A549 (cell line): Measurements from ENCODE around the gene EIF4G3. TPM values are rescaled to one million over a fixed set of nuclear protein-coding genes. Genes with fewer than 3 reads are reported as not detected.

Source experiments
- ATAC-seq, 2 experiments: fragments of 200-7000 bp in 1 of 2; fragments of >200 bp in 1 of 2; cut with Nextera tagmentation in 1 of 2; cut with Tn5 transposase in 1 of 2; 3 replicates each; pipeline versions ENCODE4 v1.8.0 to v1.9.1; 2018 to 2020; ENCODE audit warnings: mild to moderate bottlenecking in 1 of 2, moderate library complexity in 1 of 2
- CTCF ChIA-PET: fragments of 300-600 bp; sonication (Branson Sonifier 250); formaldehyde crosslinking; extraction: SDS; loops from one replicate; lab custom pipeline; 2021; ENCODE audit warnings: antibody characterized with exemption, inconsistent platforms; lab: Yijun Ruan, JAX
- POLR2A ChIA-PET: fragments of 350-600 bp; formaldehyde crosslinking; extraction: SDS; loops from one replicate; lab custom pipeline; 2021; ENCODE audit warnings: antibody characterized with exemption, inconsistent platforms; lab: Yijun Ruan, JAX
- DNase-seq, 2 experiments: peaks; one replicate each; pipeline versions ENCODE4 v3.0.0 to v3.0.0-alpha.2; 2011 to 2016; ENCODE audit warnings: low read depth in 1 of 2, low spot score in 1 of 2
- FAIRE-seq: peaks from 2 replicates; lab custom pipeline; 2011; peaks lifted over from hg19 to GRCh38; lab: Jason Lieb, UNC
- H3K27ac ChIP-seq, 2 experiments: fragments of >200 bp; sonication (Bioruptor Twin); formaldehyde crosslinking; 3 replicates each; pipeline ENCODE4 v1.5.1; 2016 to 2017
- H3K4me1 ChIP-seq: fragments of >200 bp; sonication (Bioruptor Twin); formaldehyde crosslinking; 3 replicates; pipeline ENCODE4 v1.6.1; 2016
- H3K4me2 ChIP-seq: fragments of >200 bp; sonication (Bioruptor Twin); formaldehyde crosslinking; 3 replicates; pipeline ENCODE4 v1.6.1; 2016
- H3K4me3 ChIP-seq: fragments of >200 bp; sonication (Bioruptor Twin); formaldehyde crosslinking; 3 replicates; pipeline ENCODE4 v1.5.1; 2016
- H3K9me3 ChIP-seq: fragments of >200 bp; sonication (Bioruptor Twin); formaldehyde crosslinking; 3 replicates; pipeline ENCODE4 v1.6.1; 2016
- BHLHE40 ChIP-seq: IDR thresholded peaks from 2 replicates; pipeline ENCODE4 v1.6.1; 2012; ENCODE audit warnings: low read depth, low read length, inconsistent platforms
- CBX8 ChIP-seq: fragments of 200-600 bp; sonication (generic); IDR thresholded peaks from 2 replicates; pipeline ENCODE4 v1.6.1; 2016
- CHD4 ChIP-seq: fragments of 200-600 bp; sonication (generic); IDR thresholded peaks from 2 replicates; pipeline ENCODE4 v1.6.1; 2016; ENCODE audit warnings: antibody characterized with exemption, mild to moderate bottlenecking, borderline replicate concordance
- EP300 ChIP-seq, 2 experiments: fragments of >200 bp; sonication (Bioruptor Twin); formaldehyde crosslinking; IDR thresholded peaks; 2 replicates in 1 of 2; 3 replicates in 1 of 2; pipeline ENCODE4 v1.6.1; 2016 to 2017
- FOXS1 ChIP-seq: fragments of 250-450 bp; sonication (Bioruptor Pico); IDR thresholded peaks from 2 replicates; pipeline ENCODE4 v1.5.0; 2020; ENCODE audit warnings: mild to moderate bottlenecking, moderate library complexity
- HOXA7 ChIP-seq: fragments of 250-450 bp; sonication (Bioruptor Pico); IDR thresholded peaks from 2 replicates; pipeline ENCODE4 v1.5.0; 2020; ENCODE audit warnings: mild to moderate bottlenecking, moderate library complexity
- HOXB13 ChIP-seq: fragments of 250-450 bp; sonication (Bioruptor Pico); IDR thresholded peaks from 2 replicates; pipeline ENCODE4 v1.5.0; 2020; ENCODE audit warnings: low read depth, mild to moderate bottlenecking, moderate library complexity
- JUN ChIP-seq, 2 experiments: fragments of >200 bp; sonication (Bioruptor Twin); formaldehyde crosslinking; IDR thresholded peaks; 2 replicates in 1 of 2; 3 replicates in 1 of 2; pipeline ENCODE4 v1.6.1; 2016 to 2017
- KDM1A ChIP-seq: fragments of 200-600 bp; sonication (generic); IDR thresholded peaks from 2 replicates; pipeline ENCODE4 v1.6.1; 2016; ENCODE audit warnings: low read depth, mild to moderate bottlenecking
- MAZ ChIP-seq: fragments of 150-350 bp; IDR thresholded peaks from 2 replicates; pipeline ENCODE4 v1.6.1; 2014; ENCODE audit warnings: antibody characterized with exemption, low read depth, low read length, borderline replicate concordance
- MYC ChIP-seq: IDR thresholded peaks from 2 replicates; pipeline ENCODE4 v1.6.1; 2012; ENCODE audit warnings: mild to moderate bottlenecking, inconsistent platforms, low read length, improper control_type of control experiment, borderline replicate concordance
- POLR2AphosphoS2 ChIP-seq: conservative IDR thresholded peaks from 2 replicates; pipeline ENCODE4 v1.6.1; 2012; ENCODE audit warnings: low read length, improper control_type of control experiment, inconsistent platforms
- RARB ChIP-seq: fragments of 250-450 bp; sonication (Bioruptor Pico); IDR thresholded peaks from 2 replicates; pipeline ENCODE4 v1.8.0; 2021; ENCODE audit warnings: mild to moderate bottlenecking, moderate library complexity
- REST ChIP-seq: fragments of 200-600 bp; sonication (generic); IDR thresholded peaks from 2 replicates; pipeline ENCODE4 v1.6.1; 2016; ENCODE audit warnings: antibody characterized with exemption, mild to moderate bottlenecking, moderate library complexity
- RNF2 ChIP-seq: fragments of 200-600 bp; sonication (generic); IDR thresholded peaks from 2 replicates; pipeline ENCODE4 v1.6.1; 2016; ENCODE audit warnings: low read depth, mild to moderate bottlenecking, antibody characterized with exemption, moderate library complexity, borderline replicate concordance
- SMC3 ChIP-seq: fragments of >200 bp; sonication (Bioruptor Twin); formaldehyde crosslinking; IDR thresholded peaks from 3 replicates; pipeline ENCODE4 v1.6.1; 2018; ENCODE audit warnings: inconsistent platforms
- SREBF2 ChIP-seq: fragments of 450-650 bp; IDR thresholded peaks from 2 replicates; pipeline ENCODE4 v1.6.1; 2014; ENCODE audit warnings: mild to moderate bottlenecking, moderate library complexity
- ZC3H11A ChIP-seq: fragments of 450-650 bp; IDR thresholded peaks from 2 replicates; pipeline ENCODE4 v1.6.1; 2014; ENCODE audit warnings: antibody characterized with exemption, mild to moderate bottlenecking
- WGBS: methylation state at CpG from one replicate; pipeline ENCODE4 v1.1.6; 2017; ENCODE audit errors: missing lambda C conversion rate; 5-methylcytosine and 5-hydroxymethylcytosine counted together
- polyA plus RNA-seq, 4 experiments: library from polyadenylated mRNA; depleted of rRNA in 3 of 4; stranded (reverse); fragments of >200 nt; fragmentation: RNase III in 1 of 4; extraction: RNeasy Plus Mini Kit Qiagen cat#74134 plus additional on column Dnase treatment in 1 of 4; gene quantifications; 2 replicates in 3 of 4; 3 replicates in 1 of 4; pipeline ENCODE4 v1.2.3, GENCODE V29; 2011 to 2017
- TF ChIP-seq, protein P1 (sequence below): fragments of >200 bp; sonication (Bioruptor Twin); formaldehyde crosslinking; IDR thresholded peaks from 3 replicates; pipeline ENCODE4 v1.6.1; 2016
- TF ChIP-seq, protein P2 (sequence below): fragments of 150-350 bp; IDR thresholded peaks from 2 replicates; pipeline ENCODE4 v1.6.1; 2014; ENCODE audit warnings: low read depth, mild to moderate bottlenecking, low read length

EIF4G3 gene
- polyA plus RNA-seq, 2 of the 4 experiments (the other 2 are of a cell fraction): 25.0 to 51.3 TPM

DNA sequence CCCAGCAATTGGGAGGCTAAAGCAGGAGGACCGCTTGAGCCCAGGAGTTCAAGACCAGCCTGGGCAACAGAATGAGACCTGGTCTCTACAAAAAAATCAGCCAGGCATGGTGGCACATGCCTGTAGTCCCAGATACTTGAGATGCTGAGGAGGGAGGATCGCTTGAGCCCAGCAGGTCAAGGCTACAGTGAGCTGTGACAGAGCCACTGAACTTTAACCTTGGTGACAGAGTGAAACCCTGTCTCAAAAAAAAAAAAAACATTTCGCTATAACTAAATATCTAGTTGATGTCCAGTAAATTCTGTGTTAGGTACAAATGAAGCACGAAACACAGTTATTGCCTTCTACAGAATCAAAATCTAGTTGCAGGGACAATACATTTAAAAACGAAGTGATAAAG, 293.9 kb downstream of the EIF4G3 start:
- POLR2A ChIA-PET: no interaction called here
- Histone ChIP-seq H3K4me3 (no peak overlapping the region), H3K9me3 (no peaks in the 10 kb centered on the region), H3K4me2 (no peak overlapping the region), H3K4me1 (peaks cover 47% of the 10 kb centered on the region), H3K27ac (peak overlapping the region; percentile 60 to 83)
- DNase-seq (no peak), ATAC-seq (no peak), FAIRE-seq (no peak)
- no peak for TF ChIP-seq EP300 (IDR thresholded peaks at IDR 0.05)
- TF ChIP-seq BHLHE40: no peak
- TF ChIP-seq, protein P1, sequence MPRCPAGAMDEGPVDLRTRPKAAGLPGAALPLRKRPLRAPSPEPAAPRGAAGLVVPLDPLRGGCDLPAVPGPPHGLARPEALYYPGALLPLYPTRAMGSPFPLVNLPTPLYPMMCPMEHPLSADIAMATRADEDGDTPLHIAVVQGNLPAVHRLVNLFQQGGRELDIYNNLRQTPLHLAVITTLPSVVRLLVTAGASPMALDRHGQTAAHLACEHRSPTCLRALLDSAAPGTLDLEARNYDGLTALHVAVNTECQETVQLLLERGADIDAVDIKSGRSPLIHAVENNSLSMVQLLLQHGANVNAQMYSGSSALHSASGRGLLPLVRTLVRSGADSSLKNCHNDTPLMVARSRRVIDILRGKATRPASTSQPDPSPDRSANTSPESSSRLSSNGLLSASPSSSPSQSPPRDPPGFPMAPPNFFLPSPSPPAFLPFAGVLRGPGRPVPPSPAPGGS: no peak
- no peak for TF ChIP-seq JUN (IDR thresholded peaks at IDR 0.05)
- WGBS: 89% methylated on average over 5 of the region's 5 CpGs
- CTCF ChIA-PET: no interaction called here

- 93% methylated on average over 7 of the region's 7 CpGs for WGBS
- DNase-seq: no peak
- POLR2A ChIA-PET: no interaction called here
- no peaks in the 10 kb centered on the region for H3K9me3 ChIP-seq
- H3K27ac ChIP-seq: no peak overlapping the region
- CTCF ChIA-PET: no interaction called here
- no peak for TF ChIP-seq REST
- no peak for TF ChIP-seq MAZ
- no peak for TF ChIP-seq RNF2
- TF ChIP-seq MYC: no peak
- no peak for TF ChIP-seq CHD4
- no peak for TF ChIP-seq CBX8
- TF ChIP-seq RARB: no peak
- TF ChIP-seq SREBF2: no peak
- no peak for TF ChIP-seq POLR2AphosphoS2
- no peak for TF ChIP-seq HOXB13 (CRISPR knock-in tag)
- no peak for TF ChIP-seq FOXS1 (CRISPR knock-in tag)
- no peak for TF ChIP-seq EP300 (IDR thresholded peaks at IDR 0.05)
- no peak for TF ChIP-seq HOXA7 (CRISPR knock-in tag)
- no peak for TF ChIP-seq ZC3H11A
- TF ChIP-seq, protein P2, sequence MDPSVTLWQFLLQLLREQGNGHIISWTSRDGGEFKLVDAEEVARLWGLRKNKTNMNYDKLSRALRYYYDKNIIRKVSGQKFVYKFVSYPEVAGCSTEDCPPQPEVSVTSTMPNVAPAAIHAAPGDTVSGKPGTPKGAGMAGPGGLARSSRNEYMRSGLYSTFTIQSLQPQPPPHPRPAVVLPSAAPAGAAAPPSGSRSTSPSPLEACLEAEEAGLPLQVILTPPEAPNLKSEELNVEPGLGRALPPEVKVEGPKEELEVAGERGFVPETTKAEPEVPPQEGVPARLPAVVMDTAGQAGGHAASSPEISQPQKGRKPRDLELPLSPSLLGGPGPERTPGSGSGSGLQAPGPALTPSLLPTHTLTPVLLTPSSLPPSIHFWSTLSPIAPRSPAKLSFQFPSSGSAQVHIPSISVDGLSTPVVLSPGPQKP: no peak
- TF ChIP-seq SMC3: no peak
- TF ChIP-seq JUN (IDR thresholded peaks at IDR 0.05): no peak
- no peak for TF ChIP-seq KDM1A
- TF ChIP-seq, all 56 proteins: peak for 0
- ATAC-seq (no peak), FAIRE-seq (no peak)
- H3K4me1 ChIP-seq: peaks cover 8% of the 10 kb centered on the region
- H3K4me3 ChIP-seq: no peak overlapping the region
- no peak overlapping the region for H3K4me2 ChIP-seq
Observed at GRCh38 chr1:20878799-20879198, 297.9 kb downstream of the EIF4G3 start.
